CD4-positive, alpha-beta T cell treated with Interleukin-15 for 1 hour (primary cell): ENCODE results near the gene EPS8L3.
A peak's percentile ranks its signal among the peaks of the same experiment; 100 is the strongest.

Experiments used
- DNase-seq: peaks from one replicate; pipeline ENCODE4 v3.0.0-alpha.2; 2020

Gene EPS8L3

GRCh38 chr1:109777980-109778625, 14.4 kb upstream of the EPS8L3 start:
- no peak for DNase-seq

GRCh38 chr1:109777436-109777835, 13.7 kb upstream of the EPS8L3 start:
- peak; percentile 6 for DNase-seq

DNA sequence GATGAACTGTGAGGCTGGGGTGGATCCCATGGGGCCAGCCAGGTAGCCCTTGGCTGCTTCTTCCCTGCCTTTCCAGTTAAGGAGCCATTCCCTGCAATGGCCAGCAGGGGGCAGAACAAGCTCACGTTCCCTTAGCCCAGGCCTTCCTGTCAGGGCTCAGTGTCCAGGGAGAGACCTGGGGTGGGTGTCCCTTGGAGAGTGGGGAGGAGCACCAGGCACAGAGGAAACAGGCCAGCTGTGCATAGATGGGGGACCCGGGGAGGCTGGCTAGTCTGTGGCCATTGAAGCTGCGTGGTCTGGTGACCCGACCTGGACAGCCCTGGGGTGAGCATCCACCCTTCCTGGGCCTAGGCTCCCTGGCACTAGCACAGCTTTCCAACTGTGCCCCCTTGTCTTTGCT, 13.2 kb upstream of the EPS8L3 start:
- DNase-seq = peak; percentile 78

GRCh38 chr1:109776206-109776835, 12.6 kb upstream of the EPS8L3 start:
- peak; percentile 7 for DNase-seq

- DNase-seq = no peak
Observed at GRCh38 chr1:109775398-109775797, 11.7 kb upstream of the EPS8L3 start.

- DNase-seq = no peak
Observed at GRCh38 chr1:109773900-109774485, 10.3 kb upstream of the EPS8L3 start.

DNA sequence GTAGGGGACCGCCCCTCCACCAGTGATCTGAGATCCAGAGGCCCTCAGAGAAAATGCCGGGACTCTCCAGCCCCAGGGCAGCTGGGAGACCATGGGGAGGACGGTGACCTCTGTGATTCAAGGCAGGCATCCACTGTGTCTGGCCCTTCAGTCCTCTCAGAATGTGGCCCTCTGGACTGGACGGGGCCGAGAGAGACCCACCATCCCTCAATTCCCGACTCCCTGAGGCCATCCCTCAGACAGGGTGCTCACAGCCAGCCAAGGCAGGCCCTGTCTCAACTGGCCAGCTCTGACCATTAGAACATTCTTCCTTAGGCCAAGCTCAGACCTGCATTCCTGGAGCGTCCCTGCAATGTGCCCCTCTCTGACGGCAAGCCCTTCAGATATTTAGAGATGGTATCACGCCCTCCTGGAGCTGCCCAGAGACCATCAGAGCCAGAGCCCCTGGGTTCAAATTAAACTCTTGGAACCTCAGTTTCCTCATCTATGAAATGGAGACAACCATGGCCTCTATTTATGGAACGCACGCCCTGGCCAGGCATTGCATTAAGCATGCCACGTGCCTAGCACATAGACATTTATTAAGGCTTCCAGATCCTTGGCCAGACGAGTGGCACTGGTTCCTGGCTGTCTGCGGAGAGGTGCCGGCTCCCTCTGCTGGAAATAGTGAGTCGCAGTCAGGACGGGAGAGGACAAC, 9.6 kb upstream of the EPS8L3 start:
- DNase-seq = peak; percentile 82

DNA sequence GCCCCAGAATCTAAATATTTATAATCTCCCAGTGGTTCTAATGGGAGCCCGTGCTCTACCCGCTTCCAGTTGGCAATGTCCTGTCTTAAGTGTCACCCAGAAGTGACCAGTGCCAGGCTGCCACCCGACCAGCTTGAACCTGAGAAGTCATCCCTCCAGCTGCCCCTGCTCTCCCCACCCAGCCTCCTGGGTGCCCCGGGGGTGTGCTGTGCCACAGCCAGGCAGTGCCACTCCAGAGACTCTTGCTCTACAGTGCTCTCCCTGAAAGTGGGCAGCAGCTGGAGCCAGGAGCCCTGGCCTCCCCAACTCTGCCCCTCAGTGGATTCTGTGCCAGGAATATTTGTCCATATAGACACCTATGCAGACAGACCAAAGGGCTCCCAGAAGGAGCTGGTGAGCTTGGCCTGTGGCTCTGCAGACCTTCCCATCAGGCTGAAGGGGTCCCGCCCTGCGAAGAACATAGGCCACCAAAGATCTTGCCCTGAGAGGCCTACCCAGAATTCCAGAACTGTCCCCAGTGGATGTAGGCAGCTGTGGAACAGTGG, 9.0 kb upstream of the EPS8L3 start:
- no peak for DNase-seq

GRCh38 chr1:109771712-109772657, 8.3 kb upstream of the EPS8L3 start:
- DNase-seq = peak; percentile 12

DNA sequence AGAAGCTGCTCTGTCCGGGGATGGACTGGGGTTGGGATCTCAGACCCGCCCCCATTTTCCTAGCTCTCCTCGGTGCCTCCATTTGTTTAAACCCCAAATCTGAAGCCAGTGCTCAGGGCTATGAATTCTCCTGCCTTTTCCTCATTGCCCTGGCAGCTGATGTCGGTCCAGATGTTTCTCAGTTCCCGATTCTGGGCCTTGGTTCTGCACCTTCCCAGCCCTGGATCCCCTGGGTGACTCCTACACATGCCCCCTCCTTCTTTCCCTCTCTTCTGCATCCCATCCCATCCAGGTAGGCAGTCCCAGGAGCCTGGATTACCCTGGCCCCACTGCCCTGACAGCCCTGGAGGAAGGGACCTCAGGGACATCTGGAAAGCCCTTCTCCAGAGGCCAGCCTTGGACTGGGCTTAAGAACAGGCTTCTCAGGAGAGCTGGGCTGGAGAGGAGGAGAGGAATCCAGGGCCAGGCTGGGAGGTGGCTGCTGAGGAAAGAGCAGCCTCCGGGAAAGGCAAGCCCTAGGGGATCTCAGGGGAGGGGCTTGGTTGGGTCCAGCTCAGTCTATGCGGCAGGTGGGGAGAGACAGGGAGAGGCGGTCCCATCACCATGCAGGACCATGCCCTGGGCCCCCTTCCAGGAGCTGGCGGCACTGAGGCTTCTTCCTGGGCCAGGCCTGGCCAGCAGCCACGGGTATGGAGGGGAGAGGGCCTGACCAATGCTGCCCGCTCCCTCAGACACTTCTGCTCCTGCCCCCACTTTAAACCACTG, 6.8 kb upstream of the EPS8L3 start:
- DNase-seq = peak; percentile 2

- no peak for DNase-seq
Observed at GRCh38 chr1:109769330-109770078, 5.8 kb upstream of the EPS8L3 start.

DNA sequence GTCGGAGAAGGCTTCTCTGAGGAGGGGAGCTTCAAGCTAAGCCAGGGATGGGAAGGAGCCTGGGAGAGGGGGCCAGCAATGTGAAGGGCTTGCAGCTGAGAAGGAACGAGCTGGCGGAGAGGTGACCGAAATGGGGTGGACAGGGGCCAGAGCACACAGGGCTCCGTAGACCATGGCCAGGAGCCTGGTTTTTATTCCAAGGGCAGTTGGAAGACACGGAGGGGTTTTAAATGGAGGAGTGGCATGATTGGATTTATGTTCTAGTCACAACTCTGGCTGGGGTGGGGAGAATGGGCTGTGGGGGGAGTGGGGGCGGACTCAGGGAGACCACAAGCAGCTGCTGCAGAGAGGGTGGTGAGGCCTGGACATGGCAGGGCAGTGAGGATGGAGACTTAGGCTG, 5.1 kb upstream of the EPS8L3 start:
- DNase-seq = no peak

DNA sequence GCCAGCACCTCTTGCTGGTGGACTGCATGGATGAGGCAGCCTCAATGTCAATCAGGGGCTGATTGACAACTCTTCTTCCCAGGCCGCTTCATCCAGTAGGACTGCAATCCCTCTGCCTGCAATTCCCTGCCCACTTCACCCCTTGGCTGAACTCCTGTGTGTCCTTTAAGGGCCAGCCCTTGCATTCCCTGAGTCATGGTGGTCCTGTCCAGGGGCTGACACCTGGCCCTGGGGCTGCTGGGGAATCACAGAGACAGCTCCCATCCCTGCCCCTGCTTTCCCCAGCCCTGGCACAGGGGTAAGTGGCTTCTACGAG, 4.6 kb upstream of the EPS8L3 start:
- DNase-seq = no peak

DNA sequence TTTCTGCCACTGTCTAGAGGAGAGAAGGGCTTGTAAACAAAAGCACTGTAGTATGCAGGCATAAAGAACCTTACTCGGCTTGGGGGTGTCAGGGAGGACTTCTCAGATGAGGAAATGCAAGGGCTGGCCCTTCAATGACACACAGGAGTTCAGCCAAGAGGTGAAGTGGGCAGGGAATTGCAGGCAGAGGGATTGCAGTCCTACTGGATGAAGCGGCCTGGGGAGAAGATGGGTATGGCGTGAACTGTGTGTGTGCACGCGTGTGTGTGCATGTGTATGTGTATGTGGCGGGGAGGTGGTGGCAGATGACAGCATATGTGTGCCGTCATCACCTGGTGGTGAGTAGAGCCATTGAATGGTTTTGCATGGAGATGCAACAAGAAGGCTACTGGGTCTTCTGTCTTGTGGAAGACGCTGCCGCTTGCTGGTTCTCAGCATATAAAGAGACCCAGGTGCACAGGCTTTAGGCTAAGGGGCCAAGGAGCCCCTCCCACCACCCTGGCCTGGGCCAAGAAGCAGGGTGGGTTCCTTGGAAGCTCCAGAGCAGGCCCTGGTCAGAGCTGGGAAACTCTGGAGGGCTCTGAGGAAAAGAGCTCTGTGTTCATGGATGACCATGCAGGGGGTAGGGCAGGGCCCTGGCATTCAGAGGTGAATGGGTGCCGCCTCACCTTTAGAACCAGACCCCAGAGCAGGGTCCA, 4.1 kb upstream of the EPS8L3 start:
- peak; percentile 12 for DNase-seq

GRCh38 chr1:109766991-109767636, 3.4 kb upstream of the EPS8L3 start:
- peak; percentile 9 for DNase-seq

GRCh38 chr1:109765896-109766615, 2.3 kb upstream of the EPS8L3 start:
- no peak for DNase-seq

DNA sequence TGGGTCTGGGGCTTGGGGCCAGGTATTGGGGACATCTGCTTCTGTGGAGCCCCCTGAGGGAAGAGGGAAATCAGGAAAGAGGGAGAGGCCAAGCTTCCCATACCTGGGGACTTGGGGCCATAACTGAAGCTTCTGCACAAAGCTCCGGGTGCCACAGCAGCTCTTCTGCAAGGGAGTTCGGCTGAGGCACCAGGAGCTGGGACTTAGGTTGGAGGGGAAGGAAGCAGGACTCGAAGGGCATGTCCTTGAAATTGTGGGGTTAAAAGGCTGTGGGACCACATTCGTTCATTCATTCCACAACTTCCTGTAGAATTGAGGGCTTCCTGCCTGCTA, 1.7 kb upstream of the EPS8L3 start:
- no peak for DNase-seq

GRCh38 chr1:109764561-109765482, 1.1 kb upstream of the EPS8L3 start:
- no peak for DNase-seq
